ENCODE results near the gene CERK.

CERK gene

GRCh38 chr22:46696614-46697013 is 41.4 kb downstream of the CERK start:
- no peak for DNase-seq

- no peak for DNase-seq
Measured at GRCh38 chr22:46696229-46696518, 41.9 kb downstream of the CERK start.

- DNase-seq = no peak
Measured at GRCh38 chr22:46695346-46696228, 42.5 kb downstream of the CERK start.

GRCh38 chr22:46694416-46695170 is 43.5 kb downstream of the CERK start:
- DNase-seq = no peak

- DNase-seq = no peak
Measured at GRCh38 chr22:46693634-46694415, 44.2 kb downstream of the CERK start.

GRCh38 chr22:46691571-46691970 is 46.5 kb downstream of the CERK start:
- DNase-seq = no peak

- DNase-seq = no peak
Measured at GRCh38 chr22:46690146-46690545, 47.9 kb downstream of the CERK start.

- DNase-seq = no peak
Measured at GRCh38 chr22:46688949-46689348, 49.1 kb downstream of the CERK start.

- no peak for DNase-seq
Measured at GRCh38 chr22:46687460-46687859, 50.6 kb downstream of the CERK start.

GRCh38 chr22:46687048-46687444 is 51.0 kb downstream of the CERK start:
- DNase-seq = no peak

- DNase-seq = no peak
Measured at GRCh38 chr22:46686221-46687047, 51.6 kb downstream of the CERK start.

GRCh38 chr22:46684706-46685105 is 53.3 kb downstream of the CERK start:
- DNase-seq = no peak

GRCh38 chr22:46682011-46682731 is 55.9 kb downstream of the CERK start:
- no peak for DNase-seq

- DNase-seq = peak in 1 of 2 experiments; percentile 2
Measured at GRCh38 chr22:46681010-46681409, 57.0 kb downstream of the CERK start.

- DNase-seq = no peak
Measured at GRCh38 chr22:46679706-46680269, 58.3 kb downstream of the CERK start.

GRCh38 chr22:46678785-46679700 is 59.0 kb downstream of the CERK start:
- no peak for DNase-seq

- no peak for DNase-seq
Measured at GRCh38 chr22:46678003-46678657, 59.9 kb downstream of the CERK start.

- DNase-seq = no peak
Measured at GRCh38 chr22:46677323-46678002, 60.6 kb downstream of the CERK start.

- DNase-seq = no peak
Measured at GRCh38 chr22:46676881-46677280, 61.2 kb downstream of the CERK start.
